IMR-90 (cell line): ENCODE results near the gene SRPK1.

Source experiments
- BHLHE40 ChIP-seq: fragments of 150-350 bp; IDR thresholded peaks from 2 replicates; pipeline ENCODE4 v1.6.1; 2016; ENCODE audit warnings: mild to moderate bottlenecking, low read depth, low read length
- CEBPB ChIP-seq: IDR thresholded peaks from 2 replicates; pipeline ENCODE4 v1.6.1; 2012; ENCODE audit warnings: low read depth, low read length, improper control_type of control experiment
- CHD1 ChIP-seq: IDR thresholded peaks from 2 replicates; pipeline ENCODE4 v1.6.1; 2012; ENCODE audit warnings: low read depth, low read length, improper control_type of control experiment
- CTCF ChIP-seq: conservative IDR thresholded peaks from 2 replicates; pipeline ENCODE4 v1.5.1; 2012; ENCODE audit warnings: mild to moderate bottlenecking, low read depth, low read length, improper control_type of control experiment
- ELK1 ChIP-seq: fragments of 150-350 bp; IDR thresholded peaks from 2 replicates; pipeline ENCODE4 v1.6.1; 2016; ENCODE audit warnings: low read depth, mild to moderate bottlenecking, low read length, moderate library complexity, borderline replicate concordance
- FOS ChIP-seq: fragments of 150-350 bp; IDR thresholded peaks from 2 replicates; pipeline ENCODE4 v1.6.1; 2016; ENCODE audit warnings: low read depth, low read length
- MAZ ChIP-seq: IDR thresholded peaks from 2 replicates; pipeline ENCODE4 v1.6.1; 2012; ENCODE audit warnings: low read depth, mild to moderate bottlenecking, low read length, improper control_type of control experiment, moderate library complexity, borderline replicate concordance
- MXI1 ChIP-seq: IDR thresholded peaks from 2 replicates; pipeline ENCODE4 v1.6.1; 2012; ENCODE audit warnings: low read depth, mild to moderate bottlenecking, low read length, moderate library complexity, borderline replicate concordance
- POLR2A ChIP-seq: IDR thresholded peaks from 2 replicates; pipeline ENCODE4 v1.6.1; 2012; ENCODE audit warnings: mild to moderate bottlenecking, low read depth, low read length
- RCOR1 ChIP-seq: IDR thresholded peaks from 2 replicates; pipeline ENCODE4 v1.6.1; 2012; ENCODE audit warnings: mild to moderate bottlenecking, low read length, improper control_type of control experiment; ENCODE audit not compliant: insufficient replicate concordance
- RFX5 ChIP-seq: IDR thresholded peaks from 2 replicates; pipeline ENCODE4 v1.8.0; 2012; ENCODE audit warnings: low read depth, mild to moderate bottlenecking, low read length, moderate library complexity

DNA sequence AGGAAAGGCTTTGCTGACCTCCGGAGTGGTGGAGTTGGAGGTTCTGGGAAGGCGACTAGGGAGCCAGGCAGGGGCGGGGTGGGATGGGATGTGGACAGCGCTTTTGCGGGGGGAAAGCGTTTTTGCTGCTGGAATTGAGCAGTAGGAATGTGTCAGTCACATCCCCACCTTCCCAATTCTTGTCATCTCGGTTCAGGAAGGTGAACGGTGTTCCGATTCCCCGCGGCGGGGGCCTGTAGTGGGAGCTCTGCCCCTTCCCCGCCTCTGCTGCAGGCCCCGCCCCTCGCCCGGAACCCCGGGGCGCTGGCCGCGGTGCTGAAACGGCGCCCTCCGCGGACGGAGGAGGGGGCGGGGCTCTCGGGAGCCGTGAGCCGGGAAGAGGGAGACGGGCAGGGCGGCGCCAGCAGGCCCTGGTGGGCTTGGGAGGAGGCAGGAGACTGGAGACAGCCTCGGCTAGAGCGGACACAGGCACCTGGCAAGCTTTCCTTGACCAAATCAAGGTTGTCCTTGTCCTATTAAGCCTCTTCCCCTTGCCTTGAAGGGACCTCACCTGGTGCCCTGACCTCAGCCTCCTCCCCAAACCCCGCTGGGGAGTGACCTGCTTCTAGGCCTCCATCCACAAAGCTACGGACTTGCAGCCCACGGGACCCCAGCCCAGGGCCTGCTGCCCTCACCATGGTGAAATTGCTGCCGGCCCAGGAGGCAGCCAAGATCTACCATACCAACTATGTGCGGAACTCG lies 115.7 kb downstream of the SRPK1 start, which contains the start of gene LHFPL5:
- TF ChIP-seq CTCF = no peak
- no peak for TF ChIP-seq RFX5
- no peak for TF ChIP-seq ELK1
- no peak for TF ChIP-seq BHLHE40
- TF ChIP-seq FOS = no peak
- TF ChIP-seq CHD1 = no peak
- no peak for TF ChIP-seq CEBPB
- TF ChIP-seq MAZ = peak; percentile 90; the same call in 1 of the 2 replicates
- no peak for TF ChIP-seq POLR2A
- no peak for TF ChIP-seq MXI1
- TF ChIP-seq RCOR1 = no peak
